ENCODE data around the gene RNF144A. TPM values are rescaled to one million over a fixed set of nuclear protein-coding genes. Genes with fewer than 3 reads are reported as not detected.

Gene RNF144A
- total RNA-seq, 1 experiment from 2014 or later: 13.0 TPM

DNA sequence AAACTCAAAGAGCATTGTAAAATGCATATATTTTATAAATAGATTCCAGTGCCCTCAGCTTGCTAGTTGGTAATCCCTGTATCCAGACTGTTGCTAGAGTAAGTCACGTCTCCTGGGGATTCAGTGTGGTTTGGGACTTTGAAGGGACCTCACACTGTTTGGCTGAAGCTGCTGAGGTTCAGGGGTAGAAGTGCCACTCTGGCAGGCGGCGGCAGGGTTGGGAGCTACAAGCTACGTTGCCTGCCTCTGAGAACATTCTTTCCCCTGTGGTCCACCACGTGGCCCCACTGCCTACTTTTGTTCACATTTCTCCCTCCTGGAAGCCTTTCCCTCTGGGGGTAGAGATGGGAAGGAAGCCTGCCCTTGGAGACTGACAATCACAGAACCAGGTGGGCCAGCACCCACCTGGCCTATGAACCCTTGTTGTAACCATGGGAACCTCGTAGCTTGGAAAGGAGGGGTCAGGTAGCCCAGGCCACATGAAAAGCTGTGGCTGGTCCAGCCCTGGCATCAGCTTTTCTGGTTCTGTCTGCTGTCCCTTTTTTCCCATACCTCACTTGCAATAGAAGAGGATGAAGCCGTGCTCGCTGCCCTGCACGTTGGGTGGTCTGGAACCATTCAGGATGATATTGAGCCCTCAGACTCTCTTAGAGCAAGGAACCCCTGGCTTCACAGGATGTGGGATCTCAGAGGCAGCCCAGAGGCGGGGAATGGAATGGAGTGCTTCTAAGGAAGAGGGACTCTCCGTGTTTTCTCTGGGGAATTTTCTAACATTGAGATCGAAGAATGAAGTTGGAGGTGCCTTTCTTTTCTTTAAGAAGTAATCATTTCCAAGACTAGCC, 2.9 kb downstream of the RNF144A start:
- no peak overlapping the region for H2AFZ ChIP-seq (ENCODE audit: low read depth, low read length, poor library complexity, severe bottlenecking)
- no peaks in the 10 kb centered on the region for H3K27me3 ChIP-seq (ENCODE audit: insufficient read depth, low read length)
- peaks cover 9 to 24% of the 10 kb centered on the region in 2 experiments; a peak in 3 of 4 replicates for H3K4me1 ChIP-seq (ENCODE audit: control insufficient read depth in 1 of 2, insufficient read depth in 2 of 2, low read length in 2 of 2)
- BruUV-seq (replicated peaks): no TSS peak
- H3K79me2 ChIP-seq (ENCODE audit: insufficient read depth, low read length): peaks cover 3% of the 10 kb centered on the region
- H3K9me2 ChIP-seq (ENCODE audit: insufficient read depth): no peaks in the 10 kb centered on the region
- H3K9ac ChIP-seq (ENCODE audit: low read length): no peak overlapping the region
- no peaks in the 10 kb centered on the region for H3K9me3 ChIP-seq (ENCODE audit: control insufficient read depth in 1 of 2, insufficient read depth in 1 of 2, low read depth in 1 of 2, low read length in 2 of 2)
- RAD21 ChIA-PET (ENCODE audit: low non-redundant PET in 1 of 2, low total read pairs in 2 of 2, uncharacterized antibody in 2 of 2, unreplicated experiment in 2 of 2): no interaction called here
- DNase-seq (ENCODE audit: low read depth, low spot score): no peak
- CTCF ChIA-PET: interaction anchor here (1.6 kb wide), 1 partner anchor 23 kb away, joined by 4 read pairs; no protein-coding TSS in a partner anchor
- no peaks in the 10 kb centered on the region for H4K20me1 ChIP-seq (ENCODE audit: insufficient read depth)
- POLR2A ChIA-PET: no interaction called here
- no peak for ATAC-seq
- no peaks in the 10 kb centered on the region for H3K36me3 ChIP-seq (ENCODE audit: control insufficient read depth in 1 of 2, insufficient read depth in 2 of 2, low read length in 2 of 2)
- intact Hi-C loops (cut with micrococcal nuclease): loop anchor here (5.0 kb wide), 1 partner anchor 122 kb away; no protein-coding TSS in a partner anchor
- TF ChIP-seq RAD21 (IDR thresholded peaks at IDR 0.05; ENCODE audit: low read depth): no peak
- no peak for TF ChIP-seq MAX (IDR thresholded peaks at IDR 0.05)
- TF ChIP-seq EGR1 (IDR thresholded peaks at IDR 0.05; ENCODE audit: low read depth): no peak
- TF ChIP-seq POLR2A (IDR thresholded peaks at IDR 0.05; ENCODE audit: borderline replicate concordance, extremely low read depth, insufficient read depth, insufficient read length): no peak
- TF ChIP-seq FOSL1 (IDR thresholded peaks at IDR 0.05; ENCODE audit: low read depth): no peak
- TF ChIP-seq JUND (IDR thresholded peaks at IDR 0.05): no peak
- no peak for TF ChIP-seq EZH2 (IDR thresholded peaks at IDR 0.05)
- no peak for TF ChIP-seq ZFX (IDR thresholded peaks at IDR 0.05)
- TF ChIP-seq SIN3A (IDR thresholded peaks at IDR 0.05; ENCODE audit: low read depth): no peak
- no peak for TF ChIP-seq YY1 (IDR thresholded peaks at IDR 0.05; ENCODE audit: extremely low read depth, insufficient replicate concordance, low read depth, low read length)
- TF ChIP-seq POLR2AphosphoS5 (IDR thresholded peaks at IDR 0.05; ENCODE audit: low read depth, low read length): no peak
- TF ChIP-seq SP1 (IDR thresholded peaks at IDR 0.05; ENCODE audit: low read depth): no peak
- TF ChIP-seq SRF (IDR thresholded peaks at IDR 0.05; ENCODE audit: low read depth): no peak
- TF ChIP-seq CBX3 (IDR thresholded peaks at IDR 0.05; ENCODE audit: low read depth): no peak
- no peak overlapping the region for H3K27ac ChIP-seq (ENCODE audit: low read depth, low read length)
- no peak overlapping the region for H3K4me2 ChIP-seq (ENCODE audit: low read length)
- no peak overlapping the region for H3K4me3 ChIP-seq (replicated peaks in 1 of 2; ENCODE audit: low read depth in 1 of 2, low read length in 2 of 2)

Data from HCT116 (cell line).